OCI-LY3 (cell line): Measurements from ENCODE around the gene FADS3.

ENCODE experiments used
- H2AFZ ChIP-seq: fragments of 200-600, 300-600 bp; shearing (Covaris generic); 2 replicates; pipeline ENCODE4 v1.6.0; 2014; ENCODE audit warnings: antibody characterized with exemption, low read depth, low read length
- H3K27ac ChIP-seq: fragments of 200-600, 300-600 bp; sonication (generic); 2 replicates; pipeline ENCODE4 v1.5.1; 2014; ENCODE audit warnings: mild to moderate bottlenecking, low read length, moderate library complexity, mixed read lengths
- H3K27me3 ChIP-seq: fragments of 200-600, 300-600 bp; sonication (generic); 2 replicates; pipeline ENCODE4 v1.6.1; 2014; ENCODE audit warnings: low read depth, low read length, mixed read lengths
- H3K36me3 ChIP-seq: fragments of 200-600, 300-600 bp; sonication (generic); replicated peaks from 2 replicates; pipeline ENCODE3; 2014; ENCODE audit warnings: low read depth, low read length, mixed read lengths
- H3K4me1 ChIP-seq: fragments of 300-600, 200-600 bp; sonication (generic); 2 replicates; pipeline ENCODE4 v1.6.1; 2014; ENCODE audit warnings: low read length, mixed read lengths
- H3K4me2 ChIP-seq: fragments of 200-600, 300-600 bp; sonication (generic); 2 replicates; pipeline ENCODE4 v1.6.1; 2014; ENCODE audit warnings: low read length, mixed read lengths
- H3K4me3 ChIP-seq: fragments of 300-600, 200-600 bp; sonication (generic); 2 replicates; pipeline ENCODE4 v1.5.1; 2014; ENCODE audit warnings: antibody characterized with exemption, mild to moderate bottlenecking, low read length, moderate library complexity
- H3K79me2 ChIP-seq: fragments of 300-600, 200-600 bp; shearing (Covaris generic); 2 replicates; pipeline ENCODE4 v1.6.1; 2014; ENCODE audit warnings: mild to moderate bottlenecking, low read length, mixed read lengths
- H3K9ac ChIP-seq: fragments of 300-600, 200-600 bp; shearing (Covaris generic); 2 replicates; pipeline ENCODE4 v1.6.0; 2014; ENCODE audit warnings: mild to moderate bottlenecking, low read length, moderate library complexity
- H3K9me3 ChIP-seq: fragments of 200-600, 300-600 bp; shearing (Covaris generic); 2 replicates; pipeline ENCODE4 v1.6.1; 2014; ENCODE audit warnings: low read length, mixed read lengths; ENCODE audit not compliant: insufficient read depth
- H4K20me1 ChIP-seq: fragments of 200-600, 300-600 bp; sonication (generic); 2 replicates; pipeline ENCODE4 v1.6.1; 2016; ENCODE audit warnings: low read length, mixed read lengths; ENCODE audit not compliant: insufficient read depth
- EZH2phosphoT487 ChIP-seq: fragments of 200-600 bp; shearing (Covaris generic); IDR thresholded peaks from 2 replicates; pipeline ENCODE4 v1.6.1; 2018; ENCODE audit warnings: antibody characterized with exemption, mixed run types, low read depth
- TF ChIP-seq, protein P1 (sequence below): fragments of 200-600, 300-600 bp; sonication (generic); IDR thresholded peaks from 2 replicates; pipeline ENCODE4 v1.5.1; 2014; ENCODE audit warnings: antibody characterized with exemption, low read length, low read depth

FADS3 gene

DNA sequence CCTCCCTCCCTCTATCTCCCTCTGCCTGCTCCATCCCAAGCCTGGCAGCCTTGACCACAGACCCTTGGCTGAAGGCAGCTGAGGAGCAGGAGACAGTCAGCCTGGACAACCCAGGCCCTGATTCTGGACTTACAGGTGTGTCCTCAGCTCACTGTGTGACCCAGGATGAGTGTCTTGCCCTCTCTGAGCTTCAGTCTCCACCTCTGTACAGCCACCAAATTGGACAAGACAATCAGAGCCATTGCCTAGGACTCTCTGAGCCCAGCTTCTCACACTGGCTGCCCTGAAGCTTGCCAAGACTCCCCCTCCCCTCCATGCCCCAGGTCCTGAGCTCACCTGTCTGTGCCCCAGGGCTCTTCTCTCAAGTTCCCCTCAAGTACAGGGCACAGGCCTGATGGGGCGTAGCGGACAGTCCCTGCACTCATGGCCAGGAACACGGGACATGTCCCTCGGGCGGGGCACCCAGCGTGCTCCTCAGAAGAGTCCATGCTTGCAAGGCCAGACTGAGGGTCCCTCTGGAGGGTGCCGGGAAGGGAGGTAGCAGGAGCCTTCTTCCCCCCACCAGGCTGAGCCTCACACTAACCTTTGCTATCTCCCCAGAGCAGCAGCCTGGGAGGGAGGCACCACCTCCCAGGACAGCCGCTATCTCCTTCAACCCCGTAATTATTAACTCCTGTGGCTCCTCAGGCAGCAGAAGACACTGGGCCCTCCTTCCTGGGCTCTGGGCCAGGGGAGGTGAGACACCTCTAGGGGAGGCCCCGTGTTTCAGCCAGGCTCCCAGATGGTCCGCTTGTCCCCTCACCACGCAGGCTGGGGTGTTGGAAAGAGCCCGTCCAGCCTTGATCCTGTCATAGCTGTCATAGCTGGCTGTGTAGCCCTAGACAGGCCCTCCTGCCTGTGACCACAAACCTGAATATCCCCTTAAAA, 28.6 kb upstream of the FADS3 start:
- Histone ChIP-seq H3K9ac (no peak overlapping the region), H2AFZ (no peak overlapping the region), H3K27ac (no peak overlapping the region), H3K4me2 (no peak overlapping the region), H3K9me3 (no peaks in the 10 kb centered on the region), H3K4me1 (no peaks in the 10 kb centered on the region), H3K79me2 (no peaks in the 10 kb centered on the region), H3K4me3 (no peak overlapping the region), H4K20me1 (no peaks in the 10 kb centered on the region), H3K36me3 (no peaks in the 10 kb centered on the region), H3K27me3 (peaks cover 13% of the 10 kb centered on the region; the same call in 1 of the 2 replicates)
- TF ChIP-seq, protein P1, sequence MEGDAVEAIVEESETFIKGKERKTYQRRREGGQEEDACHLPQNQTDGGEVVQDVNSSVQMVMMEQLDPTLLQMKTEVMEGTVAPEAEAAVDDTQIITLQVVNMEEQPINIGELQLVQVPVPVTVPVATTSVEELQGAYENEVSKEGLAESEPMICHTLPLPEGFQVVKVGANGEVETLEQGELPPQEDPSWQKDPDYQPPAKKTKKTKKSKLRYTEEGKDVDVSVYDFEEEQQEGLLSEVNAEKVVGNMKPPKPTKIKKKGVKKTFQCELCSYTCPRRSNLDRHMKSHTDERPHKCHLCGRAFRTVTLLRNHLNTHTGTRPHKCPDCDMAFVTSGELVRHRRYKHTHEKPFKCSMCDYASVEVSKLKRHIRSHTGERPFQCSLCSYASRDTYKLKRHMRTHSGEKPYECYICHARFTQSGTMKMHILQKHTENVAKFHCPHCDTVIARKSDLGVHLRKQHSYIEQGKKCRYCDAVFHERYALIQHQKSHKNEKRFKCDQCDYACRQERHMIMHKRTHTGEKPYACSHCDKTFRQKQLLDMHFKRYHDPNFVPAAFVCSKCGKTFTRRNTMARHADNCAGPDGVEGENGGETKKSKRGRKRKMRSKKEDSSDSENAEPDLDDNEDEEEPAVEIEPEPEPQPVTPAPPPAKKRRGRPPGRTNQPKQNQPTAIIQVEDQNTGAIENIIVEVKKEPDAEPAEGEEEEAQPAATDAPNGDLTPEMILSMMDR: no peak
- TF ChIP-seq EZH2phosphoT487: no peak

DNA sequence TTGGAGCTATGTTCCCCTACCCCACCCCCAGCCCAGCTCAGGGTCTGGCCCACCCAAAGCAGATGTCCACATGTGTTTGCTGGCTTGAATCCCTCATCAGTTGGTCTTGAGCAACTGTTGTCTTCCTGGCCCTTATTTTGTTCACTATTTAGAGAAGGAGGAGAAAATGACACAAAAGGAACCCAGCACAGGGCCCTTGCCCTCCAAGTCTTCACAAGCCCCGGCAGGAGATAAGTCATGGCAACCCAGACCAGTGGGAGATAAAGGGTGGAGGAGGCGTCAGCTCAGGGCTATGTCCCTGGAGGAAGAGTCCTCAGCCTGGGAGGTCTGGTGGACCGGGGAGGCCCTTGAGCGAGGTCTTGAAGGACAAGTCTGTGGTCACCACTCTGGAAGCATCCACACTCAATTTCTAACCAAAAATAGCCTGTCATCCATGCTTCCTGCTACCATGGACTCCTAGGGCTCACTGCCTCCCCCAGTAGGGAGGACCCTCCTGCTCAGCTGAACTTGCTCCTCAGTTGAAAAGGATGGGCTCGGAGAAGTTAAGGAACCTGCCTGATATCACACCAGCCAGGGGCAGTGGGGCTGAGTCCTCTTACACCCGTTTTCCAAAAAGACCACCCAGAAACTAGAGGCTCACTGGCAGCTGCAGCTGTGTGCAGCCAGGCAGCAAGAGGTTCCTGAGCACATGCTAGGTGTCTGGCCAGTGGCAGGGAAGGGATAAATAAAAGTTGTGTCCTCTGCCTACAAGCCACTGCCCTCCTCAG, 27.8 kb upstream of the FADS3 start:
- Histone ChIP-seq H3K9ac (no peak overlapping the region), H3K4me3 (no peak overlapping the region)

DNA sequence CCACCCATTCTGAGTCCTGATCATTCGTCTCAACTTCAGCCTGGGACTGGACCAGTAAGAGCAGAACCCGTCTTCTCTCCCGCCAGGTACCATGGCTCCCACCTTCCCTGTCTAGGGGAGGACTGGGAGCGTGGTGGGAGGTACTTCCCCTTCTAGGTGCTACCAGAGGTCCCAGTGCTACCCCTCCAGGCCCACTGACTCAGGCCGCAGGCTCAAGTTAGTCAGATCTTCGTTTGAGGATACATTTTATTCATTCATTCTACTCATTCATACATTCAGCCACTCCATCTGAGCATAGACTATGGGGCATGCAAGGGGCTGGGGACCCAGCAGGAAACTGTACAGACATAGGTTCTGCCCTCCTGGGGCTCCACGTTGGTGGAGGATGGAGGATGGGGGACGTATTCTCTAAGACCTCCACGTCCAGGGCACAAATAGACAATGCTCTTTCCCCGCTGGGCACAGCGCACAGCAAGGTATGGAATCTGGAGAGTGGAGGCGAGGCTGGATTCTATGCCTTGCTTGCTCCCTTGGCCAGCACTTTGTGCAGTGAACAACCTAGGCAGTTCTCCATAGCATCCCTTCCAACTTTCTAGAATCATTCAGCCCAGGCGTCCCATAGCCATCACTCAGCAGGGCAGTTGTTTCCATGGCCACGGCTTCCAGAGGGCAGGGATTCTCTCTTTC, 27.0 kb upstream of the FADS3 start:
- no peak overlapping the region for H3K4me2 ChIP-seq
- no peaks in the 10 kb centered on the region for H4K20me1 ChIP-seq
- H3K9me3 ChIP-seq: no peaks in the 10 kb centered on the region
- no peaks in the 10 kb centered on the region for H3K36me3 ChIP-seq
- H3K9ac ChIP-seq: no peak overlapping the region
- TF ChIP-seq, protein P1: no peak
- no peak for TF ChIP-seq EZH2phosphoT487
- no peak overlapping the region for H2AFZ ChIP-seq
- no peak overlapping the region for H3K4me3 ChIP-seq
- H3K4me1 ChIP-seq: no peaks in the 10 kb centered on the region
- no peak overlapping the region for H3K27ac ChIP-seq
- H3K79me2 ChIP-seq: no peaks in the 10 kb centered on the region
- H3K27me3 ChIP-seq: peaks cover 13% of the 10 kb centered on the region; the same call in 1 of the 2 replicates

More for the DNA sequence above, 27.8 kb upstream of the FADS3 start:
- Histone ChIP-seq H3K9me3 (no peaks in the 10 kb centered on the region), H3K79me2 (no peaks in the 10 kb centered on the region), H3K4me1 (no peaks in the 10 kb centered on the region), H2AFZ (no peak overlapping the region), H3K27ac (no peak overlapping the region), H3K27me3 (peaks cover 13% of the 10 kb centered on the region; the same call in 1 of the 2 replicates), H4K20me1 (no peaks in the 10 kb centered on the region), H3K36me3 (no peaks in the 10 kb centered on the region), H3K4me2 (no peak overlapping the region)
- TF ChIP-seq, protein P1: no peak
- no peak for TF ChIP-seq EZH2phosphoT487
